Neural progenitor cell (in vitro differentiated cells): ENCODE measurements around the gene CNTN3.

Source experiments
- CTCF ChIP-seq: fragments of 200-600 bp; sonication (generic); IDR thresholded peaks from 2 replicates; pipeline ENCODE4 v1.5.1; 2017; ENCODE audit warnings: antibody characterized with exemption, mild to moderate bottlenecking
- EZH2 ChIP-seq: fragments of 200-600 bp; sonication (generic); IDR thresholded peaks from 2 replicates; pipeline ENCODE4 v1.6.1; 2017; ENCODE audit warnings: antibody characterized with exemption, mild to moderate bottlenecking, moderate library complexity
- EZH2phosphoT487 ChIP-seq: fragments of 200-600 bp; sonication (generic); IDR thresholded peaks from 2 replicates; pipeline ENCODE4 v1.6.1; 2017; ENCODE audit warnings: antibody characterized with exemption

DNA sequence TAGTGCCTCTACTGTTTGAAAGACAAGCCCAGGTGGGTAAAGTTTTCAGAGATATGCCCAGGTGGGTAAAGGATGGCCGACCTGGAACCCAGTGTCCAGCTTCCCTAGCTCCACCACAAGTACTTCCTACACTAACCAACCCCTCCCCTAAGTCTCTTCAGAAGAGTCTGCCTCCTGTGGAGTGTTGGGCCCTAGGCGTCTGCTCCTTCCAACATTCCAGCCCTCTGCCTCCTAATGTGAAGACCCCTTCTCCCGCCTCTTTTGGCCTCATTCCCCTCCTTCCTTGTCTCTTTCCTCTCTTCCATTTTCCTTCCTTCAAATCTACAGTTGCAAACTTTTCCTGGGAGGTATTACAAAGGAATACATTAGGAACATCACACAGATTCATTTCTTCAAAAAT is 38.6 kb downstream of the CNTN3 start:
- TF ChIP-seq CTCF (no peak), EZH2 (no peak), EZH2phosphoT487 (no peak)
